Kidney epithelial cell (primary cell): ENCODE results near the gene CHN1. TPM values are rescaled to one million over a fixed set of nuclear protein-coding genes. Genes with fewer than 3 reads are reported as not detected.

Experiments
- DNase-seq: peaks from one replicate; pipeline ENCODE4 v3.0.0-alpha.2; 2010; ENCODE audit warnings: low read depth
- H3K27me3 ChIP-seq: 2 replicates; pipeline ENCODE4 v1.6.0; 2011; ENCODE audit warnings: low read length; ENCODE audit not compliant: control insufficient read depth, insufficient read depth
- H3K36me3 ChIP-seq: 2 replicates; pipeline ENCODE4 v1.5.1; 2011; ENCODE audit warnings: low read length; ENCODE audit not compliant: control insufficient read depth, insufficient read depth
- H3K4me3 ChIP-seq: 2 replicates; pipeline ENCODE4 v1.5.1; 2011; ENCODE audit warnings: low read depth, mild to moderate bottlenecking, control low read depth, low read length
- CTCF ChIP-seq: IDR thresholded peaks from 2 replicates; pipeline ENCODE4 v1.5.1; 2011; ENCODE audit warnings: mild to moderate bottlenecking, moderate library complexity, low read length, control low read depth, inconsistent platforms; ENCODE audit not compliant: insufficient read depth, poor library complexity, severe bottlenecking
- total RNA-seq: library from RNA; depleted of rRNA; stranded (reverse); fragments of >200 nt; gene quantifications from 2 replicates; pipeline ENCODE4 v1.2.3, GENCODE V29; 2015

CHN1 gene
- total RNA-seq, 1 donor from 2014 or later = 19.3 TPM

GRCh38 chr2:175037941-175038340 lies 32.8 kb upstream of the CHN1 start:
- Histone ChIP-seq H3K4me3 (no peak overlapping the region), H3K36me3 (no peaks in the 10 kb centered on the region), H3K27me3 (no peaks in the 10 kb centered on the region)
- DNase-seq = no peak
- TF ChIP-seq CTCF = no peak

GRCh38 chr2:175036582-175037018 lies 31.4 kb upstream of the CHN1 start:
- no peaks in the 10 kb centered on the region for H3K36me3 ChIP-seq

GRCh38 chr2:175035806-175036205 lies 30.6 kb upstream of the CHN1 start:
- no peak overlapping the region for H3K4me3 ChIP-seq
- no peak for TF ChIP-seq CTCF
- H3K27me3 ChIP-seq = no peaks in the 10 kb centered on the region
- H3K36me3 ChIP-seq = no peaks in the 10 kb centered on the region
- no peak for DNase-seq

More at GRCh38 chr2:175036582-175037018, 31.4 kb upstream of the CHN1 start:
- peak; percentile 42 for TF ChIP-seq CTCF
- Histone ChIP-seq H3K4me3 (no peak overlapping the region), H3K27me3 (no peaks in the 10 kb centered on the region)
- no peak for DNase-seq

- Histone ChIP-seq H3K27me3 (no peaks in the 10 kb centered on the region), H3K4me3 (no peak overlapping the region), H3K36me3 (no peaks in the 10 kb centered on the region)
- DNase-seq = no peak
- no peak for TF ChIP-seq CTCF
These were observed 29.5 kb upstream of the CHN1 start for GRCh38 chr2:175034716-175035115.

GRCh38 chr2:175030380-175031271 lies 25.4 kb upstream of the CHN1 start:
- Histone ChIP-seq H3K4me3 (no peak overlapping the region), H3K36me3 (no peaks in the 10 kb centered on the region), H3K27me3 (no peaks in the 10 kb centered on the region)
- DNase-seq = no peak
- TF ChIP-seq CTCF = peak; percentile 58
